ENCODE results near the gene TSPAN17. TPM values are rescaled to one million over a fixed set of nuclear protein-coding genes. Genes with fewer than 3 reads are reported as not detected.

Gene TSPAN17
- total and polyA plus RNA-seq, 2 experiments from 2014 or later: 27.9 to 33.4 TPM

GRCh38 chr5:176704817-176705216 is 57.5 kb downstream of the TSPAN17 start:
- Histone ChIP-seq H3K9me2 (replicated peaks; ENCODE audit: insufficient read depth) (no peaks in the 10 kb centered on the region), H4K20me1 (ENCODE audit: insufficient read depth, poor library complexity, severe bottlenecking) (no peaks in the 10 kb centered on the region), H3K4me1 (ENCODE audit: insufficient read depth) (no peaks in the 10 kb centered on the region), H3K4me3 (no peak overlapping the region), H2AFZ (no peak overlapping the region), H3K79me2 (no peaks in the 10 kb centered on the region), H3K27ac (no peak overlapping the region), H3K36me3 (replicated peaks; ENCODE audit: insufficient read depth, low read depth) (no peaks in the 10 kb centered on the region), H3K4me2 (no peak overlapping the region), H3K27me3 (no peaks in the 10 kb centered on the region), H3K9me3 (ENCODE audit: low read depth) (no peaks in the 10 kb centered on the region)
- no peak for TF ChIP-seq CTCF (IDR thresholded peaks at IDR 0.05; ENCODE audit: poor library complexity)
- no peak for TF ChIP-seq EZH2 (IDR thresholded peaks at IDR 0.05; ENCODE audit: borderline replicate concordance)
- TF ChIP-seq EZH2phosphoT487 (IDR thresholded peaks at IDR 0.05; ENCODE audit: low read depth, severe bottlenecking, unreplicated experiment): no peak
- WGBS (ENCODE audit: low lambda C conversion rate, missing lambda C conversion rate): 81% methylated on average over 12 of the region's 12 CpGs
- DNase-seq (ENCODE audit: low spot score): no peak

Small RNA genes within 50 kb of the gene (microRNA-seq; reads per million reads assigned to microRNA genes)
- gene MIR4281: not detected

Small RNA genes within 50 kb of the gene (small RNA-seq; reads per million reads assigned to genes)
- not detected for gene MIR4281

Other genes with a start within 250 kb of the TSPAN17 start
- 131 and 139 TPM in 2 replicates for gene CLTB, start 230.9 kb upstream of the TSPAN17 start, total RNA-seq
- gene CLTB, start 230.9 kb upstream of the TSPAN17 start, polyA plus RNA-seq: 284 and 289 TPM in 2 replicates
- gene FAF2, start 199.1 kb upstream of the TSPAN17 start, total RNA-seq: 63.1 and 66.4 TPM in 2 replicates
- gene FAF2, start 199.1 kb upstream of the TSPAN17 start, polyA plus RNA-seq: 43.0 and 47.3 TPM in 2 replicates
- 9.5 and 13.0 TPM in 2 replicates for gene RNF44, start 110.1 kb upstream of the TSPAN17 start, total RNA-seq
- gene RNF44, start 110.1 kb upstream of the TSPAN17 start, polyA plus RNA-seq: 17.4 and 19.6 TPM in 2 replicates
- gene CDHR2, start 98.1 kb upstream of the TSPAN17 start, total RNA-seq: 24.8 and 29.8 TPM in 2 replicates
- gene CDHR2, start 98.1 kb upstream of the TSPAN17 start, polyA plus RNA-seq: 16.3 and 28.3 TPM in 2 replicates
- gene GPRIN1, start 37.3 kb upstream of the TSPAN17 start, total RNA-seq: 1.4 and 1.6 TPM in 2 replicates
- 2.2 and 3.9 TPM in 2 replicates for gene GPRIN1, start 37.3 kb upstream of the TSPAN17 start, polyA plus RNA-seq
- gene SNCB, start 16.9 kb upstream of the TSPAN17 start, total RNA-seq: not detected in 2 replicates
- gene SNCB, start 16.9 kb upstream of the TSPAN17 start, polyA plus RNA-seq: 0.57 TPM in 1 of 2 replicates, not detected in the other
- not detected in 2 replicates for gene EIF4E1B, start 16.8 kb upstream of the TSPAN17 start, total RNA-seq
- gene EIF4E1B, start 16.8 kb upstream of the TSPAN17 start, polyA plus RNA-seq: not detected in 2 replicates
- 0.10 and 0.12 TPM in 2 replicates for gene UNC5A, start 163.1 kb downstream of the TSPAN17 start, total RNA-seq
- gene UNC5A, start 163.1 kb downstream of the TSPAN17 start, polyA plus RNA-seq: 0.39 and 1.1 TPM in 2 replicates

Measured in hepatocyte (in vitro differentiated cells).